CD14-positive monocyte (primary cell): ENCODE results near the gene CELF2. TPM values are rescaled to one million over a fixed set of nuclear protein-coding genes. Genes with fewer than 3 reads are reported as not detected.

Experiments
- DNase-seq, 3 donors: peaks; one replicate each; pipeline ENCODE4 v3.0.0-alpha.2; 2011 to 2022
- H2AFZ ChIP-seq: 2 replicates; pipeline ENCODE4 v1.6.0; 2012; ENCODE audit warnings: mild to moderate bottlenecking, low read depth, low read length, inconsistent platforms; ENCODE audit not compliant: insufficient read depth, poor library complexity, severe bottlenecking
- H3K27ac ChIP-seq, 2 donors: 1 replicate in 1 of 2; 2 replicates in 1 of 2; pipeline ENCODE4 v1.5.1; 2012 to 2013; ENCODE audit warnings: low read length in 2 of 2, control low read depth in 1 of 2, inconsistent platforms in 1 of 2, low read depth in 1 of 2, mild to moderate bottlenecking in 1 of 2
- H3K27me3 ChIP-seq, 2 donors: one replicate each; pipeline versions ENCODE4 v1.6.0 to v1.6.1; 2011 to 2013; ENCODE audit warnings: low read length in 2 of 2; ENCODE audit not compliant: control insufficient read depth in 2 of 2, insufficient read depth in 2 of 2
- H3K36me3 ChIP-seq, 2 donors: replicated peaks in 1 of 2; 1 replicate in 1 of 2; 2 replicates in 1 of 2; pipeline versions ENCODE4 v1.5.1 to v1.6.1; 2012 to 2013; ENCODE audit warnings: low read length in 2 of 2, control low read depth in 1 of 2, inconsistent platforms in 1 of 2, mild to moderate bottlenecking in 1 of 2; ENCODE audit not compliant: insufficient read depth in 2 of 2, control insufficient read depth in 1 of 2
- H3K4me1 ChIP-seq, 2 donors: 1 replicate in 1 of 2; 2 replicates in 1 of 2; pipeline versions ENCODE4 v1.5.1 to v1.6.1; 2012 to 2013; ENCODE audit warnings: low read length in 2 of 2, control low read depth in 1 of 2, inconsistent platforms in 1 of 2, mild to moderate bottlenecking in 1 of 2, moderate library complexity in 1 of 2; ENCODE audit not compliant: insufficient read depth in 2 of 2, control insufficient read depth in 1 of 2
- H3K4me2 ChIP-seq: replicated peaks from 2 replicates; pipeline ENCODE3; 2012; ENCODE audit warnings: low read length, moderate library complexity, mild to moderate bottlenecking; ENCODE audit not compliant: poor library complexity, severe bottlenecking; ENCODE audit errors: extremely low read depth
- H3K4me3 ChIP-seq, 3 experiments: fragments of 200-600 bp in 1 of 3; sonication (generic) in 1 of 3; replicated peaks in 1 of 3; 1 replicate in 2 of 3; 2 replicates in 1 of 3; pipeline ENCODE4 v1.5.1; 2011 to 2013; ENCODE audit warnings: low read length in 3 of 3, mild to moderate bottlenecking in 3 of 3, control low read depth in 2 of 3, low read depth in 2 of 3, inconsistent platforms in 1 of 3, moderate library complexity in 1 of 3
- H3K79me2 ChIP-seq: 2 replicates; pipeline ENCODE4 v1.6.0; 2012; ENCODE audit warnings: mild to moderate bottlenecking, control low read depth, inconsistent platforms, low read length, moderate library complexity; ENCODE audit not compliant: insufficient read depth
- H3K9ac ChIP-seq: 2 replicates; pipeline ENCODE4 v1.6.0; 2017; ENCODE audit warnings: low read length, mild to moderate bottlenecking; ENCODE audit not compliant: insufficient read depth, poor library complexity, severe bottlenecking
- H3K9me3 ChIP-seq, 2 donors: replicated peaks in 1 of 2; 1 replicate in 1 of 2; 2 replicates in 1 of 2; pipeline versions ENCODE4 v1.5.1 to v1.6.1; 2012 to 2013; ENCODE audit warnings: low read length in 2 of 2, control low read depth in 1 of 2; ENCODE audit not compliant: control insufficient read depth in 1 of 2, insufficient read depth in 1 of 2
- H4K20me1 ChIP-seq: 2 replicates; pipeline ENCODE4 v1.6.0; 2012; ENCODE audit warnings: mild to moderate bottlenecking, low read length, control low read depth, moderate library complexity; ENCODE audit not compliant: insufficient read depth
- H3K27ac Mint-ChIP-seq, 7 donors: one replicate each; pipeline ENCODE4 v1.8.0; 2020; ENCODE audit warnings: mild to moderate bottlenecking in 7 of 7, mixed read lengths in 7 of 7, moderate library complexity in 6 of 7, inconsistent platforms in 2 of 7
- H3K27me3 Mint-ChIP-seq, 3 donors: one replicate each; pipeline ENCODE4 v1.8.0; 2021 to 2022; ENCODE audit warnings: low read depth in 3 of 3, mild to moderate bottlenecking in 3 of 3, mixed read lengths in 3 of 3, moderate library complexity in 3 of 3, inconsistent platforms in 1 of 3
- H3K36me3 Mint-ChIP-seq, 2 donors: one replicate each; pipeline ENCODE4 v1.8.0; 2020; ENCODE audit warnings: mixed read lengths in 2 of 2, inconsistent platforms in 1 of 2, mild to moderate bottlenecking in 1 of 2
- H3K4me1 Mint-ChIP-seq: one replicate; pipeline ENCODE4 v1.8.0; 2020; ENCODE audit warnings: mild to moderate bottlenecking, mixed read lengths
- H3K4me3 Mint-ChIP-seq, 2 donors: one replicate each; pipeline ENCODE4 v1.8.0; 2020; ENCODE audit warnings: mild to moderate bottlenecking in 2 of 2, mixed read lengths in 2 of 2, moderate library complexity in 1 of 2
- H3K9me3 Mint-ChIP-seq, 7 donors: one replicate each; pipeline ENCODE4 v1.8.0; 2020 to 2022; ENCODE audit warnings: mixed read lengths in 7 of 7, mild to moderate bottlenecking in 6 of 7, moderate library complexity in 6 of 7, inconsistent platforms in 2 of 7
- CTCF ChIP-seq: fragments of 200-600 bp; IDR thresholded peaks from one replicate; pipeline ENCODE4 v1.8.0; 2022; ENCODE audit warnings: antibody characterized with exemption, mild to moderate bottlenecking
- WGBS: methylation state at CpG from one replicate; pipeline ENCODE4 v1.1.5; 2013; ENCODE audit warnings: missing lambda C conversion rate; ENCODE audit not compliant: insufficient coverage; 5-methylcytosine and 5-hydroxymethylcytosine counted together
- intact Hi-C, 2 donors: fragments of 100-400 bp; cut with micrococcal nuclease; formaldehyde crosslinking; loops; one replicate each; pipeline versions ENCODE4 v1.15.0 to v1.15.1; 2023
- polyA plus RNA-seq, 3 donors: library from polyadenylated mRNA; depleted of rRNA in 1 of 3; unstranded in 2 of 3; stranded (reverse) in 1 of 3; fragments of 300-500 nt in 2 of 3; fragments of >200 nt in 1 of 3; fragmentation: Illumina TruSeq in 2 of 3; gene quantifications; 1 replicate in 2 of 3; 2 replicates in 1 of 3; pipeline ENCODE4 v1.2.3, GENCODE V29; 2012 to 2021

CELF2 gene
- polyA plus RNA-seq, 3 donors, result 53.5 to 93.3 (median 80.5) TPM

GRCh38 chr10:11150231-11150731, 132.6 kb downstream of the CELF2 start:
- no peak for TF ChIP-seq CTCF
- intact Hi-C loops, result no loop called here
- Histone ChIP-seq H3K27me3 (no peaks in the 10 kb centered on the region), H4K20me1 (no peaks in the 10 kb centered on the region), H3K36me3 (no peaks in the 10 kb centered on the region), H3K79me2 (peaks cover 15% of the 10 kb centered on the region), H3K27ac (no peak overlapping the region), H2AFZ (no peak overlapping the region), H3K4me2 (no peak overlapping the region), H3K9ac (no peak overlapping the region), H3K4me3 (no peak overlapping the region), H3K9me3 (no peaks in the 10 kb centered on the region), H3K4me1 (peaks cover 52 to 53% of the 10 kb centered on the region in 2 donors)
- Mint-ChIP-seq H3K4me3 (no peak overlapping the region), H3K36me3 (no peaks in the 10 kb centered on the region), H3K27ac (peak overlapping the region in 3 of 7 donors; percentile 76 to 90 (median 89)), H3K27me3 (no peaks in the 10 kb centered on the region), H3K4me1 (peaks cover 54% of the 10 kb centered on the region), H3K9me3 (no peaks in the 10 kb centered on the region)
- no CpG with 5 or more reads among the region's 3 CpGs for WGBS
- DNase-seq, result no peak

DNA sequence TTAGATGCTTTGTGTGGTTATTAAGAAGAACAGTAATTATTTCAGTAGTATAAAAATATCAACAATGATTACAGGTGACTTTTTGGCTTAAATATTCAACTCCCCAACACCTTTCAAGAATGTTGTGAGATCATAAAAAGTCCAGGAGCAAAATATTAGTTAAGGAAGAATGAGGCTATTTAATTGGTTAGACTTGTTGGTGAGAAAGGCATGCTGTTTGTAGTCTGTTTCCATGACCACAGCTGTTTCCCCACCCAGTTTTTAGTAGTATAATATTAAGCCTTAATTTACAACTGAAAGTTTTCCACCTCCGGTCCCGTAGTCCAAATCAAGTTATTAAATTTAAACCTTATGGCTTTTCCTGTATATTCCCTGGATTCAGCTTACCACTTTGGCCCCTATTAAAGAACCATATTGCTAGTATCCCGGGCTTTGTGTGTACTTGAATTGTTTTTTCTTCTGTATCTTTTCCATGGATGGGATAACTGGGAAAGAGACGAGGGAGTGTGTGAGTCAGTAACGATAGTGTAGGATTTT, 133.3 kb downstream of the CELF2 start:
- no peak overlapping the region for H3K4me3 ChIP-seq
- H3K9ac ChIP-seq, result no peak overlapping the region
- H4K20me1 ChIP-seq, result no peaks in the 10 kb centered on the region
- H3K27me3 ChIP-seq, result no peaks in the 10 kb centered on the region
- no peak overlapping the region for H2AFZ ChIP-seq
- no peak for DNase-seq
- H3K79me2 ChIP-seq, result peaks cover 13% of the 10 kb centered on the region
- Mint-ChIP-seq H3K4me3 (no peak overlapping the region), H3K27ac (peak overlapping the region in 1 of 7 donors; percentile 55), H3K4me1 (peaks cover 47% of the 10 kb centered on the region), H3K9me3 (no peaks in the 10 kb centered on the region), H3K36me3 (no peaks in the 10 kb centered on the region), H3K27me3 (no peaks in the 10 kb centered on the region)
- no peaks in the 10 kb centered on the region for H3K36me3 ChIP-seq
- H3K4me2 ChIP-seq, result no peak overlapping the region
- WGBS, result no CpG with 5 or more reads among the region's 5 CpGs
- intact Hi-C loops, result no loop called here
- H3K9me3 ChIP-seq, result no peaks in the 10 kb centered on the region
- no peak for TF ChIP-seq CTCF
- no peak overlapping the region for H3K27ac ChIP-seq
- peaks cover 45 to 46% of the 10 kb centered on the region in 2 donors for H3K4me1 ChIP-seq
